HG03520 (cell line): ENCODE data around the gene KCNJ3.

Experiments used
- ATAC-seq: cut with Tn5 transposase; IDR thresholded peaks from one replicate; pipeline ENCODE4 v1.9.1; 2021; ENCODE audit warnings: mild to moderate bottlenecking, moderate library complexity; ENCODE audit not compliant: unreplicated experiment

KCNJ3 gene

DNA sequence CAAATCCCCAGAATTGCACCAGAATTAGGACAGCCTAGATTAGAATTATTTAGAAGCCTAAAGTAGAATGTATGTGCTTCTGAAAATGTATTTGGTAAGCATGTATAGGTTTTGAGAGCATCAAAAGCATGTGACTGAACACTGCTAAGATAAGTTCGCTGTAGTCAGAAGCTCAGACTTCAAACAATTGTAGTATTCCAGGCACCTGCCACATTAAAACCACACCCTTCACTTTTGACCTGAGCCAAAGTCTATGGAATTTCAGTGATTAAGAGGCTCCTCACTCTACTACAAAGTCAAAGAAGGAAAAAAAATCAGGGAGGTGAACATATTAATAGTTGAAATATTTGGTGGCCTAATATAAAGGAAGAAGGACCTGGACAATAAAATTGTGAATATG lies 8.2 kb downstream of the KCNJ3 start:
- no peak for ATAC-seq

DNA sequence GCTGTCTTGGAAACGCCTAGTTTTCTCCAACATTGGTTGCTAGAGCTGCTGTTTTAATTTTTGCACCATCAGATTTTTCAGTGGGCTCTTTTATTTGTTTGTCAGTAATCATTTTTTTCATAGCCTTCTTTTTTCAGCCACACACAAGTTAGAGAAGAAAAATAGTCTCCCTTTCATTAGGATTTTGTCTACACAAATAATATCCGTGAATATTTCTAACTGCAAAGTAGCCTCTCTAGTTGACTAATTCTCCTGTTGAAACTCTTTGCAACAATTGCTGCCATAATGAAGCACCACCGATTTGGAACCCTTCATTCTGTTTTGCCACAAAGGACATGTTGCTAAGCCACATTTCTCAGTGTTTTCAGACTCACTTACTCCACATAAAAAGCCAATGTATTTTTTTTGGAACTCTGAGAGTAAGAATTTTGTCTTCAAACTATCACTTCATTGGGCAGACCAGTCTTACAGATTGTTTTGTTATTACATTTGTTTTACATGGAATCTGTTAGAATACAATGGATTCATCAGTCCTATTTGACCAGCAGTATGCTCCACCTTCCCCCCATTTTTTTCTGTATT lies 9.6 kb downstream of the KCNJ3 start:
- no peak for ATAC-seq

DNA sequence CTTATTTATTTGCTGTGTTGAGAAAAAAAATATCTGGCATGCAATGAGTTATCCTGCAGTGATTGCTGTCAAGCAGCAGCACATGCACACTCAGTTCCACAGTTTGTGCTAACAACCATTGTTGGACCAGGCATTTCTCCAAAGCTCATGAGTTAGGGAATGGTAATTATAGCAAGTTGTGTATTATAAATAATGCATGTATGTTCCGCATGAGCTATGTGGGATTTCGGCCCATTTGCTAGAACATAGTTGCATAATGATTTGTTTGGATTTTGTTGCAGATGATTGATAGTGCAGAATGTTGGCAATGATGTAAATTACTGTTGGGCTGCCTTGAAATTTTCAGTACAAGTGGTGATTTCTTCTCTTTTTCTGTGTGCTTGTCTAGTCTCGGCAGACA lies 10.7 kb downstream of the KCNJ3 start:
- ATAC-seq = no peak

DNA sequence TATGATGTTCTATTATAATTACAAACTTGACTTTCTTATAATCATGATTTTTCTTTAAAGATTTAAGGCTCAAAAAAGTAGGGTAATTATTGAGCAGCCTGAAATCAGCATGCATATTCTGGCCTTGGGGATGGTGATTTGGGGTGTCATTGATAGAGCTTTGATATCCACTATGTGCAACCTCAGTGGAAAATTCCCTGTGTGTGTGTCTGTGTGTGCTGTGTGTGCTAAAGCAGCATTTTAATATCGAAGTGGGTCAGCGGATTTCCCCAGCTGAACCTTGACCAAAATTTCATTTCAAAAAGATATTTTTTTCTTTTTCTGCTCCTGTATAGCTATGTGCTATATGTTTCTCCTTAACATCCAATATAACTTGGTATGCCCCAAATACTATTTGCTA lies 11.6 kb downstream of the KCNJ3 start:
- ATAC-seq = no peak

DNA sequence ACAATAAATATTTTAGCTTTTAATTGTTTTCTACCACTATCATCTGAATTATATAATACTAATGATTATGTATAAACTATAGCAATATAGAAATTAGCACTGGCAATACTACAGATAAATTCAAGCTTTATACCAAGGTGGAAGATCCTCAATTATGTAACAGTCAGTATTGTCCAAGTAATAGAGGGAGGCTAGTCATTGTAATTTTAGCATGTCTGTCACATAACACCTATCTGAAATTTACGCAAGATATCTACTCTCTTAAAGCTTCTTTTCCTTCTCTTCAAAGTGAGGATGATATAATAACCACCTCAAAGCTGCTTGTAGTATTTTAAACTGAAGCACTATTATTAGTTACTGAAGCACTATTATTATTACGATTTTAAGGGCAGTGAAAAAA lies 12.2 kb downstream of the KCNJ3 start:
- ATAC-seq = no peak

DNA sequence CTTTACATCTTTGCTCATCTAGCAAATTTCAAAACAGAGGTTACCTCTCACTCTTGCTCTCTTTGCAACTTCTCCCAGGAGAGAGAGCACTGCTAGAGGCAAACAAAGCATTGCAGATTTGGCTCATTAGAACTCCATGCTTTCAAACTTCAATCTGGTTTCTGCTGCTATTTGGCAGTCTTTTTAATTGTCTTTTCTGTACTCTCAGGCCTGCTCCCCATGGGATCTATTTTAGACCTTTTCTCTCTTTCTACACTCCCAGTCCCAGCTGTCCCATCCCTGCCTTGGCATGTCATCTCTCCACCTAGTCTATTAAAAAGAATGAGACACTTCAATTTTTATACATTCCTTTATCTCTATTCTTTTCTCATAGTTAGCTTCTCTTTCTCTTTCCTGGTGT lies 15.2 kb downstream of the KCNJ3 start:
- no peak for ATAC-seq

DNA sequence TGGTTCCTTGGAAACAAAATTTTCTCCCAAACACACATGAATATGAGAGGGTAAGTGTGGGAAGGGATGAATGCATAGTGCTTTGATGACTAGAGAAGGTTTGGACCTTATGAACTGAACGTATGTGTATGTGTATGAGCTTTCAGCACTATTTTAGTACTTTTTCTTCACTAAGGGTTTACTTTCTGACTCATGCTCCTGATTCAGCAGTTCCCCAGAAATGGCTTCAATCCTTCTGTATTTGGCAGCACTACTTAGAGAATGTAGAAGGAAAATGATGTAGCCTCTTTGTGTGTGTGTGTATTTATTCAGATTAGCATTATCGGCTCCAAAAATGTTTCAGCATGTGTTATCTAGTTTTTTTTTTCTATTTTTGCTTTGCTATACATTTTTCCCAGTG lies 22.2 kb downstream of the KCNJ3 start:
- no peak for ATAC-seq

DNA sequence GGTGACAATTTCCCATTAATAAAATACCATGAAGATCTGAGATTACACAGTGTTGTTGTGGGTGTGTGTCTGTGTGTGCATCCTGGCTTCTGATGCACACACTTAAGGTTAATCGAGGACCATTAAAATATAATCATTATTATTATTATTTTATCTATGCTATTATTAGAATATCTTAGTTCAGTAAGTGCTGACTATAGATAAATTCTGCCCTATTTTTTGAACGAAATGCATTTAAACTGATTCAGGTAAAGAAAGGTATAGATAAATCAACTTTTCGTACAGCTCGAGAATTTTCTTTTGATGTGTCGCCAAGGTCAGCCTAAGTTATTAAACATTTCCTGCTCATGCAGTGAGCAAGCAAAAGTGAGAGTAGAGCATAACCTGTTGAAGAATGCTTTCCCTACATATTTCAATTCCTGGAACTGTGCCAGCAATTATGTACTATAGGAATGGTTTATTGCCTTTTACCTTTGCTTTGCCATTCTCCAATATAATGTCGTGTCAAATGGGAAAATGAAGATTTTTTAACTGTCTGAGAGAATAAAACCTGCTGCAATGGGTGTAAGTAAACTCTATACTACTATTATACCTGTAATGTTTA lies 25.8 kb downstream of the KCNJ3 start:
- no peak for ATAC-seq

DNA sequence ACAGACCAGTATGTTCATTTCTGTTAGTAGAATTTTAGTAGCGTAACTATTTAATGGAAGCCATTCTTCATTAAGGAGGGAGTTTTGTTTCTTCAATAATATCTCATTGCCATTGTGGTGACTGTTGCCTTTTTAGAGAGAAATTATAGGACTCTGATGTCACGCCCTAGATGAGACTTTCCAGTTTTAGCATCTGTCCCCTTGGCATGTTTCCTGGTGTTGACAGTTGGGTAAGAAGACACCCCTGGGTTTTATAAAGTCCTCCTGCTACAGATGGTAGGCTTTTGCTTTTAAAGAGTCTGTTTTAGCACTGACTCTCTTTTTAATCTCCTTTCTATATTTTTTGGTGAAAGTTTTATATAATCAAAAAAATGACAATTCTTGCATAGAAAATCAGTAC lies 41.9 kb downstream of the KCNJ3 start:
- no peak for ATAC-seq

DNA sequence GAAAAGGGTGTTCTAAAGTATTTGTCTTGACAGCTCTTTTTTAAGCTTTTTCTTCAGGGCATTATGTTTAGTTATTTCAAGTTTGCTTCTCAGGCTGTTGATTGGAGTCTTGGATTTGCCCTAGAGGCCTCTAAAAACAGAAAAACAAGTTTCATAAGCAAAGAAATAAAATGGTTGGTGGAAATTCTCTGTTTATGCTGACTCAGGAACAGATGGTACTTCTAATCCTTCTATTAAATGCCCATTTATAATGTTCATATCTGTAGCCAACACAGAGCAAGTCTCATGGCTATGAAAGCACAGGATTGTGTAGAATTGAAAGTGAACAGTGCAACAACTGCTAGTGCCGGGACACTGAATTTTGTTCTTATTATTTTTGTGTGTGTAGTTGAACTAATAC lies 60.4 kb downstream of the KCNJ3 start:
- no peak for ATAC-seq

DNA sequence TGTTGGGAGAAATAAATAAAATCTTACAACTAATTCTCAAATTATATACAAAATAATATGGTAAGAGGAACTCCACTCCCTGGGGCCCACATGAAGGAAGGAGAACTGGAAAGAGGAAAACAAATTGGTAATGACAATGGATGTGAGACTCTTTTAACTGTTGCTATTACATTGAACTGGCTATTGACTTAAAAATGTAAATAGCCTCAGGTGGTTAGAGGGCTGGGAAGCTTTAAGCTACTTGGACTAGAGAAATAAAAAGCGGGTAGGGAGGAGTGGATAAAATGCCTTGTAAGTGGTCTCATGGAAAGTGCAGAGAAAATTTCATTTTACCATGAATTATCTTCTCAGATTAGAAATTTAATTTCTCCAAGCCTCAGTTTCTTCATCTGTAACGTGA lies 64.1 kb downstream of the KCNJ3 start:
- no peak for ATAC-seq

DNA sequence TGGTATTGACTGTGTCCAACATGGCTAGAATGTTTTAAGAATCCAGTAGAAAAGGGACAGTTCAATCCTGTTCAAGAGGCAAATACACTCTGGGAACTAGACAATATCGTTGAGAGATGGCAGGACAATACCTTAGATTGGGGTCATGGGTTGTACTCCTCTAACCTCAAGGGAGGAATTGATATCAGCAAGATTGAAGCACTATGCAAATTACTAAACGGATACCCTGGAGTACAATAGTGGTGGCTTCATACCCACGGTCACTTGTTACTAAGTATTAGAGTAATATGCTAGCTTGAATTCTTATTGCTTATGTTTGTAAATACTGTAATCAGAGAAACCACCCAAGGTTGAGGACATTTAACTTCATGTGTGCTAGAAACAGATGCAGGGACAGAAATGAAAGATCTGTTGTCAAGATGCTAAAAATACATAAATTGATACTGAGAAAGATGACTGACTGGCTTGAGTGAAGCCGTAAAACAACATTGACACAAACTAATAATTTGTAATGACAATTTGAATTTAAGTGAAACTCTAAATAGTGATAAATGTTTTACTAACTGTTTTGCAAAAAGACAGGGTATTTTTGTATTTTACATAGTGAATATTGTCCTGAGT lies 73.3 kb downstream of the KCNJ3 start:
- no peak for ATAC-seq

DNA sequence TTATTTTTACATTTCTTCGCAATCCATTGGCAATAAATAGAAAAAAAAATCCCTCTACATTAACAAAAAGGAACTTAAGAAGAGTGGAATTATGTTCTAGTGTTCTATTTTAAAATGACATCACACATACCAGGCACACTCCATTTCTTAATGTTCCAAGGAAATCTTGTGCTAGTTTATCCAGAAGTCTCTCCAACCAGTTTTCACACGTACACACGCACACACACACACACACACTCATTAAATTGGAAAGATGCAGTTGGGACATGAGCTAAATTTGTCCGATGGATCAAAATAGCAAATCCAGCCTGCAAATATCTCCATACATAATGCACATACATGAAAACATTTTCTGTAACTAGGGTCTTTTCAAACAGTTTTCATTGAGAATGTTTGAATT lies 78.3 kb downstream of the KCNJ3 start:
- no peak for ATAC-seq

DNA sequence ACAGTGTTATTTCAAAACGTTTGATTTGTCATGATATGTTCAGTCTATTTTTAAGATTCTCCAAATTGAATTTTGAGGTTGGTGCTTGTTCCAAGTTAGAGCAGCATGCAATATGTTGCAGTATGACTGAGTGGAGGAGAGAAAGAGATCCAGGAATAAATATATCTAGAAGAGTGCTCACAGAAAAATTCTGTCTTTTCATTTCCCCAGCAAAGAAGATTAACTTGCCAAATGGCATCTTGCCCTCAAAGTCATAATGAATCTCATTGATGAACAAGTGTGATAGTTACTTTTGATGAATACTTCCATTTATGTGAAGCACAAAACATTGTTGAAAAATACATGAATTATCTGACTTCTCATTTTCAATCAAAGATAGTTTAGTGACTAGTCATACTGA lies 95.9 kb downstream of the KCNJ3 start:
- ATAC-seq = no peak

DNA sequence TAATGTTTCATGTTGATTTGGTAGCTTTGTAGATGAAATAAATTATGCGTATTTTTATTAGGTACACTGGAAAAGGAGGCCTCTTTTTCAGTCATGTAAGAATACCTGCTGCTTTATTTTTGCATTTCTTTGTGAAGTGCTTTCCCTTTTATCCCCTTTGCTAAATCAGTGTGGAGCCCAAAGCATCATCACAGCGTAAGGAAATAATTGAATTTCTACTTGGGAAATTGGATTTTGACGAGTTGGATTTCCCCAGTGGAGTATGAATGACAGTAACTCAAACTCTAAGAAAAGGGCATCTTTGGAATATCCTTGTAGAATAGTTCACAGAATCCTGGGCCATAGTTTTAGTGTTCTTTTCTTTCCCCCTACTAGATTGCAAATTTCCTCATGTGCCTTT lies 97.2 kb downstream of the KCNJ3 start:
- no peak for ATAC-seq

DNA sequence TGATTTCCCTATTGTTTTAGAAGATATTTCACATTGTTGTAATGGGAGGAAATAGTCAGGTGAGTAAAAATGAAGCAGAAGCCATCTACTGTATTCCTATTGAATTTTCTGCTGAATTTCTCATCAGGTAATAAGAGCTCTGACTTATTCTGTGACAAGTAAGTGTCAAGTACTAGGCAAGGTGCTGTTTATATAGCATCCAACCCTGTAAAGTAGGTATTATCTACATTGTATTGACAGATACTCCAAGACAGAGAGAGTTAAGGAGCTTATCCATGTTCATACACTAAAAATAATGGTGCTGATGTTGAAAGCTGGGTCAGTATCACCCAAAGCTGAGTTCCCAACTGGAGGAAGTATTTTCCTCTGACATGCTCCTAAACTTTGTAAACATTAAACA lies 106.0 kb downstream of the KCNJ3 start:
- ATAC-seq = no peak

DNA sequence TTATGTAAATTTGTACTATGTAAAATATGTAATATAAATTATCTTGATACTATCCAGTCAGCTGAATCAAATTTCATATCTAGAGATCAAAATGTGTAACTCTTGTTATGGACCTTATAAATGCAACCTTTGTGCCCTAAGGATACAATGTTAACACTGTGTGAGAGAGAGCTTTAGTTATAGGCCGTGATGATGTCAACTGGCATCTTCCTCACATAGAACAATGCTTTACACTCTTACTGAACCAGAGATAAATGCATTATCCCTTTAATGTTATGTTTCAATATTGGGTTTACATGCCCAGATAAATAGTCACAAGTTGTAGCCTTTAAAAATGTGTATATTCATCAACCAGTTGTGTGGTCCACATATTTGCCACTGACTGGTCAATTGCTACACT lies 115.1 kb downstream of the KCNJ3 start:
- ATAC-seq = no peak

DNA sequence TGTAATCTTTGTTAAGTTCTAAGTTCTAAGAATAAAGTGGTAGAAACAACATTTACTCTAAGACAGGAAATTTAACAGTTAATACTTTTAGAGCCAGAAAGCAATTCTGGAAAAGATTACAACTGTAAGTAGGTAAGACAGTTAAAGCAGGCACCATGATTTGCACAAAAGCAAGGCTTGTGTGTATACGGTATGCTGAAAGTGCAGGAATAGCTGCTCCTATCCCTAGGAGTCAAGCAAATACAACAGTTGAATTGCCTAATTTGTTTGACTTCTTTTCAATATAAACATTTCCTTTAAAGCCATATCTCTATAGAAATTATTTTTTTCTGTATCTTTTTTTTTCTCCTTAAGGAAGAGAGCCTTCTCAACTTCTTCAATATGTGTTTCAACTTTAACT lies 116.4 kb downstream of the KCNJ3 start:
- ATAC-seq = no peak

DNA sequence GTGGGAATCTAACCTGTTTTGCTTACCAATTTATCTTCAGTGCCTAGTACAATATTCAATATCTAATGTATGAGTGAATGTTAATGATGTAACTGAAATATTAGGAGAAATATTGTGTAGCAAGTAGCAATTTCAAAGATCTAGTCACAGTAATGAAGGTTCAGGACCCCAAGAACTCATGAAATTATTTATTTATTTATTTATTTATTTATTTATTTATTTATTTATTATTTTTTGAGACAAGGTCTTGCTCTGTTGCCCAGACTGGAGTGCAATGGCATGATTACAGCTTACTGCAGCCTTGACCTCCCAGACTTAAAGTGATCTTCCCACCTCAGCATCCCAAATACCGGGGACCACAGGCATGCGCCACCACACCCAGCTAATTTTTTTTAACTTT lies 126.9 kb downstream of the KCNJ3 start:
- no peak for ATAC-seq

DNA sequence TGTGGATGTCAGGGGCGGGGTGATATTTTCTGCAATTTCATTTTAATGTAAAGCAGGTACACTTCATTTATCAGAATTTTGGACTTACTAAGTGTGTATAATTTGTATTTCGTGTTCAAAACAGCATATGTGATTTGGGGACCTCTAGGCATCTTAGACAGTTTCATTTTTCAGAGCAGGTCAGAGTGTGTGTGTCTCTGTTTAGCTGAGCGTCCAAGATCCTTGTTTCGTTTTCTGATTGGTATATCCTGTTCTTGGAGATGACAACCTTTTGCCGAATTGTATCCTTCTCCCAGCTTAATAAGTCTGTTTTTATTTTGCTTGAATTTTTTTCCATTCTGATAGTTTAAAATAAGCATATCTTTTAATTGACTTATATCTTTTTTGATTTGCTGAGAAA lies 128.3 kb downstream of the KCNJ3 start:
- no peak for ATAC-seq

DNA sequence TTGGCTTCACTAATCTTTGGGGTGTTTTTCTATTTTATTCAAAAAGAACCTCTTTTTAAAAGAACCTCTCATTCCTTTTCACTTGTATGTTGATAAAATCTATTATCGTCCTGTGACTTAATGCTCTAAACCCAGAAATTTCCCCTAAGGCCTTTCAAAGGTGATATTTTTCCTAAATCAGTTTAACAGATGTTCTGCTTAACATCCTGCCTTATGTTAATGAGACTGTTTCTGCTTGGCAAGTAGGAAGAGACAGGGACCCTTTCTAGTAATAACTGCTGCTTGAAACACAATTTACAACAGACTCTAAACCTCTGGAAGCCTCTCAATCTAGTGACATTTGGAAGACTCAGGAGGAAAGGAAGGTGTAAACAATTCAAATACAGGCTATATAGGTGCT lies 128.8 kb downstream of the KCNJ3 start:
- ATAC-seq = no peak

DNA sequence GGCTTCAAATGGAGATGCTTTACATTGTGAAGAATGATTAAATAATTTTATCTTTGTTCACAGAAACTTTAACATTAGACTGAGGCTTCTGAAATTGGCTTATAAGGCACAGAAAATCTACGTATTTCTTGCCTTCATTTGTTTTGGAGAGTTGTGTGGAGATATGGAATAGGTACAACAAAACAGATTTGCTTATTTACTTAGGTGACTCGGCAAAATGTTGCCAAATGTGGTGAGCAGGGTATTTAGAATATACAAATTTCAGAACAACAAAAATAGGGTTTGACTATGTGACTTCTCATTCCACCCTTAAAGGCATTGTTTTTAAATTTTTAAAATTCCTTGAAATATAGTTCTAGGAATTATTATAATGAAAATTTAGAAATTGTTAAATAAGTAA lies 134.2 kb downstream of the KCNJ3 start:
- no peak for ATAC-seq

DNA sequence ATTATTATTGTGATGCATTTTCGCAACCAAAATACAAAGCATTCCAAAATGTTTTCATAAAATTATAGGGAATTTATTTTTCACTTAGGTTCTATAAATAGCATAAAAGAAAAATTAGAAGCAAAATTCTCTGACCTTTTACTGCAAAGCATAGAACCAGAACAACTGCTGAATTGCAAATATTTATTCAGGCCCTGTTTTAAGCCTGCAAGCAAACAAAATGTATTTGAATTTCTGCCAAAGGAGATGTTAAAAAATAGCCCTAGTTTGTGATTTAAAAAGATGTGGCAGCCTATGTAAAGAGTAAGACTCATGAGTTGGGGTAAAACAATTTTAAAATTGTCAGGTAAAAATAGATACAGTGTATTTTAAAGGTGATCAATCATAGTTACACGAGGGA lies 138.1 kb downstream of the KCNJ3 start:
- ATAC-seq = no peak
